AG09319 (cell line): Measurements from ENCODE around the gene PCDH9.

Source experiments
- DNase-seq: peaks from one replicate; pipeline ENCODE4 v3.0.0-alpha.2; 2010; ENCODE audit warnings: low read depth; ENCODE audit errors: extremely low read depth
- CTCF ChIP-seq: IDR thresholded peaks from 2 replicates; pipeline ENCODE4 v1.5.1; 2011; ENCODE audit warnings: low read depth, mild to moderate bottlenecking, inconsistent platforms, low read length, moderate library complexity

The PCDH9 gene

GRCh38 chr13:67210208-67210607 is 19.9 kb downstream of the PCDH9 start:
- no peak for DNase-seq
- no peak for TF ChIP-seq CTCF

- no peak for DNase-seq
- no peak for TF ChIP-seq CTCF
These were observed 21.6 kb downstream of the PCDH9 start for GRCh38 chr13:67208552-67208951.

- TF ChIP-seq CTCF: no peak
- DNase-seq: no peak
These were observed 25.4 kb downstream of the PCDH9 start for GRCh38 chr13:67204764-67205163.

- TF ChIP-seq CTCF: no peak
- no peak for DNase-seq
These were observed 29.5 kb downstream of the PCDH9 start for GRCh38 chr13:67200605-67201004.

GRCh38 chr13:67200183-67200582 is 30.0 kb downstream of the PCDH9 start:
- no peak for DNase-seq
- no peak for TF ChIP-seq CTCF

- DNase-seq: no peak
- TF ChIP-seq CTCF: no peak
These were observed 32.4 kb downstream of the PCDH9 start for GRCh38 chr13:67197704-67198103.

- DNase-seq: no peak
- TF ChIP-seq CTCF: no peak
These were observed 36.2 kb downstream of the PCDH9 start for GRCh38 chr13:67193979-67194378.
